AG04450 (cell line): Measurements from ENCODE around the gene EMP2. TPM values are rescaled to one million over a fixed set of nuclear protein-coding genes. Genes with fewer than 3 reads are reported as not detected.

Experiments
- CTCF ChIA-PET: fragments of 300-600, 350-600 bp; formaldehyde crosslinking; extraction: SDS; loops from one replicate; lab custom pipeline; 2022; ENCODE audit warnings: antibody characterized with exemption, inconsistent platforms; lab: Charles Lee
- POLR2A ChIA-PET: fragments of 350-600 bp; formaldehyde crosslinking; extraction: SDS; loops from one replicate; lab custom pipeline; 2021; ENCODE audit warnings: antibody characterized with exemption, inconsistent platforms; lab: Yijun Ruan, JAX
- DNase-seq: peaks from one replicate; pipeline ENCODE4 v3.0.0-alpha.2; 2011; ENCODE audit warnings: low read depth, low spot score
- H3K27ac ChIP-seq: one replicate; pipeline ENCODE4 v1.5.1; 2012; ENCODE audit warnings: low read depth, low read length, control low read depth
- H3K27me3 ChIP-seq: one replicate; pipeline ENCODE4 v1.6.0; 2012; ENCODE audit warnings: low read length; ENCODE audit not compliant: control insufficient read depth, insufficient read depth
- H3K4me3 ChIP-seq: 2 replicates; pipeline ENCODE4 v1.5.1; 2011; ENCODE audit warnings: mild to moderate bottlenecking, low read depth, low read length, control low read depth
- H3K9me3 ChIP-seq: 2 replicates; pipeline ENCODE4 v1.5.1; 2012; ENCODE audit warnings: low read length; ENCODE audit not compliant: control insufficient read depth, insufficient read depth
- CTCF ChIP-seq: IDR thresholded peaks from 2 replicates; pipeline ENCODE4 v1.5.1; 2011; ENCODE audit warnings: low read depth, low read length, control low read depth, inconsistent platforms
- polyA plus RNA-seq: library from polyadenylated mRNA; depleted of rRNA; stranded (reverse); fragments of >200 nt; gene quantifications from 2 replicates; pipeline ENCODE4 v1.2.3, GENCODE V29; 2011

EMP2 gene
- polyA plus RNA-seq, 1 experiment: 15.2 TPM

- POLR2A ChIA-PET: no interaction called here
- no peaks in the 10 kb centered on the region for H3K27me3 ChIP-seq
- H3K27ac ChIP-seq: no peak overlapping the region
- CTCF ChIA-PET: interaction anchor here (1.3 to 4.6 kb wide), 4 partner anchors 8 to 396 kb away, joined by 7 to 68 read pairs (median 12); no protein-coding TSS in a partner anchor
- H3K9me3 ChIP-seq: no peaks in the 10 kb centered on the region
- no peak for TF ChIP-seq CTCF
- no peak overlapping the region for H3K4me3 ChIP-seq
- DNase-seq: no peak
Measured at GRCh38 chr16:10522966-10523365, 57.4 kb downstream of the EMP2 start.

GRCh38 chr16:10521681-10522274 is 58.6 kb downstream of the EMP2 start:
- ChIA-PET CTCF (interaction anchor here (0.6 to 4.6 kb wide), 13 partner anchors 8 to 1361 kb away, joined by 3 to 68 read pairs (median 3); no protein-coding TSS in a partner anchor), POLR2A (no interaction called here)
- Histone ChIP-seq H3K27me3 (no peaks in the 10 kb centered on the region), H3K9me3 (no peaks in the 10 kb centered on the region; the same call in 1 of the 2 replicates), H3K27ac (no peak overlapping the region), H3K4me3 (no peak overlapping the region)
- peak; percentile 6 for DNase-seq
- peak; percentile 80 for TF ChIP-seq CTCF

GRCh38 chr16:10520869-10521578 is 59.4 kb downstream of the EMP2 start:
- no peak for DNase-seq
- ChIA-PET CTCF (interaction anchor here (0.6 to 4.6 kb wide), 12 partner anchors 7 to 1360 kb away, joined by 3 to 68 read pairs (median 4); no protein-coding TSS in a partner anchor), POLR2A (no interaction called here)
- Histone ChIP-seq H3K27me3 (no peaks in the 10 kb centered on the region), H3K27ac (no peak overlapping the region), H3K9me3 (no peaks in the 10 kb centered on the region; the same call in 1 of the 2 replicates), H3K4me3 (no peak overlapping the region)
- TF ChIP-seq CTCF: no peak

- Histone ChIP-seq H3K4me3 (no peak overlapping the region), H3K9me3 (no peaks in the 10 kb centered on the region; the same call in 1 of the 2 replicates), H3K27ac (no peak overlapping the region), H3K27me3 (no peaks in the 10 kb centered on the region)
- CTCF ChIA-PET: interaction anchor here (0.6 to 4.6 kb wide), 6 partner anchors 10 to 1360 kb away, joined by 3 to 68 read pairs (median 4); no protein-coding TSS in a partner anchor
- no peak for DNase-seq
- POLR2A ChIA-PET: no interaction called here
- TF ChIP-seq CTCF: no peak
Measured at GRCh38 chr16:10519929-10520868, 60.2 kb downstream of the EMP2 start.
